Activated CD4-positive, CD25-positive, alpha-beta regulatory T cell (primary cell): ENCODE results near the gene IFI44.
A peak's percentile ranks its signal among the peaks of the same experiment; 100 is the strongest.

Experiments
- DNase-seq, 4 experiments: peaks; one replicate each; lab custom pipeline; 2025; lab: John Stamatoyannopoulos, UW

The IFI44 gene

DNA sequence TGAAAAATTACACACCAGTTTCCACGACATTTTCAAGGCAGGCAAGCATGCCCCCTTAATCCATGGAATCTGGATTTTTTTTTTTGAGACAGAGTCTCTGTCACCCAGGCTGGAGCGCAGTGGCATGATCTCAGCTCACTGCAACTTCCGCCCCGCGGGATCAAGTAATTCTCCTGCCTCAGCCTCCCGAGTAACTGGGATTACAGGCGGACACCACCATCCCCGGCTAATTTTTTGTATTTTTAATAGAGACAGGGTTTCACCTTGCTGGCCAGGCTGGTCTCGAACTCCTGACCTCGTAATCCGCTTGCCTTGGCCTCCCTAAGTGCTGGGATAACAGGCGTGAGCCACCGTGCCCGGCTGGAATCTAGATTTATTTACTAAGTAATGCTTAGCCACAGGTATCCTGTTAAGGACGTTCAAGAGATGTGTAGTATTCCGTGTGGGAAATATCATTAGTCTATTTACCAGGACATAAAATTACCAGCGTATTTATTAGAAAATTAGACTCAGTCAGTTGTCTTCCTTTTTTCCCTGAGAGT, 2.5 kb downstream of the IFI44 start:
- DNase-seq, result no peak

DNA sequence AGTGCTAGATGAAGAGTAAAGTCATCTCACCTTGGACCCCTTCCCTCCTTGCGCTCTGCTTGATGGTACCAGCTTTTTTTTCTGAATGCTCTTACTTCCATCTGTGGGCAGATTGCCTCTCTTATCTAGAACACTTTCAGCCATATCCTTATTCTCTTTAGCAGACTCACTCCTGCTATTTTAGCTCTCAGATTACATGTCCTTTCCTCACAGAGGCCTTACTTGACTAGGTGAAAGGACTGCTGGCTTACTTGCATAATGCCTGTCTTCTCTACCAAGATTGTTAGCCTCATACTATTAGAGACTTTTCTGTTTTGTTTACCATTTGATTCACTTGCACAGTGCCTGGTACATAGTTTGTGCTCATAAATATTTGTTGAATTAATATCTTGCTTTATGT, 9.3 kb downstream of the IFI44 start:
- no peak for DNase-seq

DNA sequence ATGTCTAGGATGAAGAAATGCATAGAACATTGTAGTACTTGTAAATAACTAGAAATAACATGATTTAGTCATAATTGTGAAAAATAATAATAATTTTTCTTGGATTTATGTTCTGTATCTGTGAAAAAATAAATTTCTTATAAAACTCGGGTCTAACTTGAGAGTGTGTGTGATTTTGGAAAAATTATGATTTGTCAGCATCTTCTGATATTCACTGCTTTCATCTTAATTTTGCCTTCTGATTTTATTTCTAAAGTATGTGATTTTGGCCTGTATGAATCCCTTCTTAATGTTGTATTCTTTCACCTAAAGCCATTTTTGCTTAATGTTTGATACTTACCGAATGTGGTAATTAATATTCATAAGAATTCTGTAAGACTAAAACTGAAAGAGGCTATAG, 14.3 kb downstream of the IFI44 start:
- DNase-seq, result no peak

- no peak for DNase-seq
These were observed 15.1 kb downstream of the IFI44 start for GRCh38 chr1:78664763-78665162.

GRCh38 chr1:78665809-78666208, 16.2 kb downstream of the IFI44 start:
- no peak for DNase-seq

DNA sequence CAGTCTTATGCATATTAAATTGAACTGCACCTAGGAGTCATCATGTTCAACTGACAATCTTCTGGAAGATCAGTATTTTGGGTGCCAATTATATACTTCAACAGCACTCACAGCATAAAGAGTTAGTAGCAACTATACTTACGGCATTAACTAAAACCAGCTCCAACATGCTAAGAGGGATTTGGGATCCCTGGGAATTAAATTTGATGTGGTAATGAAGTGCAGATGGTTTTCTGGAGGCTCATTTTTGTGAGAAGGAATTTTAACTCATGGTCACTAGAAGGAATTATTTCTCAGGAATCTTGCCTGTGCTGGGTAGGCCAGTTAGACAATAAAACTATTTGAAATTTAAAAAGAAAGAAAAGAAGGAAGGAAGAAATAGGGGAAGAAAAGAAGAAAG, 18.3 kb downstream of the IFI44 start:
- no peak for DNase-seq

- no peak for DNase-seq
These were observed 18.8 kb downstream of the IFI44 start for GRCh38 chr1:78668427-78668826.

DNA sequence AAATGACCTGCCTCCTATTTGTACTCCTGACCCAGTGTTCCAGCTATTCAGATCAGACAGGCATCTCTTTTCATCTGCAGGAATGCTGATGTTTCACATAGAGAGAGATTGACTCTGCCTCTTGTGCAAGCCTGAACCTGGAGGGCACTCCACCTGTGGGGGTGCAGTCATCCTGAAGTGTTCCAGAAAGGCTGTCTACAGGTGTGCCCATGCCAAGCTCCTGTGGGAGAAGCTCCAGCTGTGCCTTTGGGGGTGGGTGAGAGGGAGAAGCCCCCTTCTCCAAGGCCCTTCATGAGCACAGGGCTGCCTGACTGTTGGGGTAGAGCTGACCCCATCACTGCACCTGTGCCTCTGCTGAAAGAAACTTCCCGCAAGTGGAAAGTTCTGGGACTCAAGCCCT, 22.8 kb downstream of the IFI44 start:
- no peak for DNase-seq

DNA sequence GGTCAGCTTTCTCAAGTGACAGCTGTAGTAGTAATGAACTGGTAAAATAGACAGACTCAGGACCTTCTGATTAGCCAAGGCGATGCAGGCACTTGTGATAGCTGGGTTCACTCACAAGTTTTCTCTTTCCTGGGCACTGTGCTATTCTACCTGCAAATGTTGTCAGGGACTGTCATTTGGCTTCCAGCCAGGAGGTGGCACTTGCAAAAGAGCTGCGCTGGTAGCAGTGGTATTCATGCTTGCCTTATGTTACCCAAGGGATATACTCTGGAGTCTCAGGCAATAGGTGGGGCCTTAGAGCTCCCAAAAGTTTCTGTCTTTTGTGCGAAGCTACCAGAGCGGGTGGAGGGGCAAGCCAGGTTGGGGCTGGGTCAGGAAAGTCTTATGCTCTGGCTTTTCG, 23.5 kb downstream of the IFI44 start:
- no peak for DNase-seq

GRCh38 chr1:78676347-78676982, 26.8 kb downstream of the IFI44 start:
- DNase-seq, result peak in 3 of 4 experiments; percentile 12 to 30 (median 24)

- no peak for DNase-seq
These were observed 27.4 kb downstream of the IFI44 start for GRCh38 chr1:78676993-78677392.

GRCh38 chr1:78677788-78678187, 28.2 kb downstream of the IFI44 start:
- DNase-seq, result no peak

DNA sequence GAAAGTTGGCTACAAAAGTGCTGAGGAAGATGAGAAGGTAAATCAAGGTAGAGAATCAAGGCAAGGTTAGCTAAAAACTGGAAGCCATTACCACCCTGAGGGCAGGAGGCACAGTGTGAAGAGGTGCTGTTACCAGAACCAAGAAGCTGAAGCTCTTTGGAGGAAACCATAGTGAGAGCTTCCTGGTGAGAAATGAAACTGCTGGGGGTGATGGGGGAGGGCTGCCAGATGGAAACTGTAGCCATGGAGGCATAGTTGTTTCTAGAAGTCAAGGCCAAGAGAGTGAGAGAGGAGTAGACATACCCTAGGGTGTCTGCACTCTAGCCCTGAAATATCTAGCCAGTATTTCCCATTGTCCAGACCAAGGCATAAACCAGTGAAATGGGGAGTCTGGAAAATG, 28.7 kb downstream of the IFI44 start:
- DNase-seq, result no peak

DNA sequence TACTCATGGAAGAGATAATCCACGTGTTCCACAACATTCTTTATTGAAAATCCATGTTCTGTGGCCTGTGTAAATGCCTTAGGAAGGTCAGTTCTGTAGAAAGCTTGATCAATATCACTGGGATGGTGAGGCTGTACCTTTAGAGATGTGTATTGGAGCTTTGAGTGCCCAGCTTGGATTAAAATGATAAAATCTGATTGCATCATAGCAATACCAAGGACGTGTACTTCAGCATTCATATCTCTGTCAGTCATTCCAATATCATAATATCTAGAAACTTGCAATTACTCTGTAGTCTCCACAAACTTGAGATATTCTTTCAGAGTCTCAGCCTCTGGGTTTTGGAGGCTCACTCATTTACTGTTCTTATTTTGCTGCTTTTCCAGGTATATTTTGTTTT, 31.6 kb downstream of the IFI44 start:
- DNase-seq, result no peak

GRCh38 chr1:78682496-78682895, 32.9 kb downstream of the IFI44 start:
- DNase-seq, result no peak

DNA sequence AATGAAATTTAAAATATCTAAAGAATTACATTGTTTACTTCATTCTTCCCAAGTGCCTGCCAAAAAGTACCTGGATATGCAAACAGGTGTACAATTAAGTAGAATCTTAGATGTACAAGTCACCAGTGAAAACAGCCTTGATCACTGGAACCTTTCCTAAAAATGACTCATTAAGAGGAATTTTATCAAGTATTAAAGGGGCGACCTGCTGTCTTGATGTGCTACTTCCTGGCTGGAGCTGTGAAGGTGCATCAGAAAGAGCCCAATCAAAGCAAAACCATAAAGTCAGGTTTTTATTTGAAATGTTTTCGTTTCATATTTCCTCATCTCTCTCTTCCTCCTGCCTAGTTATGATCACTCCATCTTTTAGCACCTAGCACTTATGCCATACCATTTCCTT, 33.4 kb downstream of the IFI44 start:
- DNase-seq, result no peak

DNA sequence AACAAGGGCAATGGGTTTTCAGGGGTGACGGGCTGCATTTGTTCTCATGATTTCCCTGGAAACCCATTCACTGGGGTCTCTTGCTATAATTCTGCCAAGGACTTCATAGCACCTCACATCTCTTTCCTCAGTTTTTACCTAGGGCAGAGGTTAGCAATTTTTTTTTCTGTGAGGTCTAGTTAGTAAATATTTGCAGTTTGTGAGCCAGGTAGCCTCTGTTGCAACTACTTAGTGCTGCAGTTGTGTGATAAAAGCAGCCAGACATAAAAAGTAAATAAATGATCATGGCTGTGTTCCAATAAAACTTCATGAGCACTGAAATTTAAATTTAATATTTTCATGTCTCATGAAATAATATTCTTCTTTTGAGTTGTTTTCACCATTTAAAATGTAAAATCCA, 37.7 kb downstream of the IFI44 start:
- no peak for DNase-seq

- no peak for DNase-seq
These were observed 38.3 kb downstream of the IFI44 start for GRCh38 chr1:78687914-78688313.

DNA sequence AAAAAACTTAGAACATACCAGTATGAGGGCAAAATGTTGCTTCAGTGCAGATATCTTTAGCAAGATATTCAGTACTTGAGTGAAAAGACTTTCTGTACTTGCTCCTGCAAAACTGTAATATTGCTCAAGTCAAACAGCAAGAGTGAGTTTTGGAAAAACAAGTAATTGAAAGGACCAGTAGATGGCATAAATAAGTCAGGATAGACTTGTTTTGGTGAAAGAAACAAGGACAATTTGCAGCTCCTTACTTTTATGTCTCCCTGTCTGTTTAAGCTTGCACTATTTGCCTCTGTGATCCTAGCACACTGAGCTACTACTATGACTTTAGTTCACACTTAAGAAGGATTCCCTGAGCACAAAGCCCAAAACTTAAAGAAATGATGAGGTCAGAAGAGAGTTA, 39.1 kb downstream of the IFI44 start:
- DNase-seq, result no peak

DNA sequence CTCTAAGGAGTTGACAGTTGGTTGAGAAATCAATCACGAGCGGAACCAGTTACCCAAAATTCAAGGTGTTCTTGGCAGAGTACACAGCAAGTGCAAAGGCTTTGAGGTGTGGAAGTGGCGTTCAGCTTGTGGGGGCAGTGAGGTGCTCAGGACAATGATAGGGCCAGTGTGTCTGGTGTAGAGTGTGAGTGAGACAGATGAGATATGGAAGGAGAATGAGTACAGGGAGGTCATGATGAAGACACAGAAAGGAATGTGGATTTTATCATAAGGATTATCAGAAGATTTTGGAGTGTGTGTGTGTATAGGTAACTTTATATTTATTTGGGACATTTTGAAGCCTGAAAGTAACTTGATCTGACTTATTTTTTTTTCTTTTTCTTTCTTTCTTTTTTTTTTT, 40.9 kb downstream of the IFI44 start:
- DNase-seq, result no peak

DNA sequence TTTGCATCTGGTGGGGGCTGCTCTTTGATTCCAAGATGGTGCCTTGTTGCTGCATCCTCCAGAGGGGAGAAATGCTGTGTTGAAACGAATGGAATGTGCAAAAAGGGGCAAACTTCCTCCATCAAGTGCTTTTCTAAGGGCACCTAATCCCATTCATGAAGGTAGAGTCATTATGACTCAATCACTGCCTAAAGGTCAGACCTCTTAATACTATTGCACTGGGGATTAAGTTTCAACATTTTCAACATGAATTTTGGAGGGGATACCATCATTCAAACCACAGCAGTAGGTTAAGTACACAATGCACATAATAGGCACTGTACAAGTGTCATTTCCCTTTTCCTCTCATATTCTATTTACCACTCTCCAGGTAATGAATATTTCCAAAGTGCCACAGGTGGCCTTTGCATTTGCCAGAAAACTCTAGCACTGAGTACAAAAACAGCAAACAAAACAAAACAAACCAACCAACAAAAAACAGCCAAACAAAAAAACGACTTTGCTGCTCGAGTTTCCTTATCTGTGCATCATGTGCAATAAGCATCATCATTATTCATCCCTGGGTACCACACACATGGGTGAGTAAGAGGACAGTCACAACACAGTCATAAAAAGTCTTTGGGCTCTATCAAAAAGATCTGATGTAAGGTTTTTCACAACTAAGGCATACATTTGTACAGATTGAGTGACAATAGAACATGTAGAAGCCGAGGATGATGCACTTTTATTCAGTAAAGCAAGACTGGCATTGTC, 42.5 kb downstream of the IFI44 start:
- no peak for DNase-seq

DNA sequence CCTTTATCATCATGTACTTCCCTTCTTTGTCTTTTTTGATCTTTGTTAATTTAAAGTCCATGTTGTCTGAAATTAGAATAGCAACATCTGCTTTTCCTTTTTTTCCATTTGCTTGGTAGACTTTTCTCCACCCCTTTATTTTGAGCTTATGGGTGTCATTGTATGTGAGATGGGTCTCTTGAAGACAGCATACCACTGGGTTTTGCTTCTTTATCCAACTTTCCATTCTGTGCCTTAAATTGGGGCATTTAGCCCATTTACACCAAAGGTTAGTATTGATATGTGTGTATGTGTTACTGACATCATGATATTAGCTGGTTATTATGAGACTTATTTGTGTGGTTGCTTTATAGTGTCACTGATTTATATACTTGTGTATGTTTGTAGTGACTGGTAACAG, 50.2 kb downstream of the IFI44 start:
- DNase-seq, result no peak

DNA sequence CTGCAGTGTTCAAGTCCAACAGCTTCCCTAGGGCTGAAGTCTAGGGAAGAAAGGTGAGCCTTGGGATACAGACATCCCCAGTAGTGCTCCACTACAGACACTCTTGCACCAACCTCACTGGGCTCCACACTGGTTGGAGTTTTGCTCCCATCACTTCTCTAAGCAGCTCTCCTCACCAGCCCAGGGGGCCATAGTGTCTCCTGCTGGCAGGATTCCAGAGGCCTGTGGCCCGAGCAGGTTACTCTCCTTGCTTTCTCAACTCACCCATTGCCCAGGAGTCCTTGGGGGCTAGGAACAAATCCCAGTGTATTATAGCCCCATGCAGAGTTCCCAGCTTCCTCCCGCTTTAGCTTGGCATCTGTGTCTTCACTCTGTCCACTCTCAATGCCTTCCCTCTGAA, 52.8 kb downstream of the IFI44 start:
- no peak for DNase-seq

GRCh38 chr1:78703806-78704205, 54.2 kb downstream of the IFI44 start:
- DNase-seq, result no peak
